Stimulated activated naive CD4-positive, alpha-beta T cell treated with Interleukin-2 at 50 U/mL for 16 hours (primary cell): ENCODE measurements around the gene HEXD.
"Not testable (repeated sequence)": the region's sequence is repeated elsewhere in the genome, so short reads cannot be mapped to it uniquely, and the experiment has no call there.

Experiments used
- DNase-seq: peaks from one replicate; lab custom pipeline; 2025; lab: John Stamatoyannopoulos, UW

Gene HEXD

GRCh38 chr17:82418001-82418986, at the start of gene HEXD, which contains the start of gene OGFOD3:
TSS of gene HEXD (plus strand) at chr17:82418347. CDS start at chr17:82419800, 1,453 bp downstream.
TSS of gene OGFOD3 (minus strand) at chr17:82418586. CDS start at chr17:82418485, 101 bp downstream.
- DNase-seq: peak; percentile 82

DNA sequence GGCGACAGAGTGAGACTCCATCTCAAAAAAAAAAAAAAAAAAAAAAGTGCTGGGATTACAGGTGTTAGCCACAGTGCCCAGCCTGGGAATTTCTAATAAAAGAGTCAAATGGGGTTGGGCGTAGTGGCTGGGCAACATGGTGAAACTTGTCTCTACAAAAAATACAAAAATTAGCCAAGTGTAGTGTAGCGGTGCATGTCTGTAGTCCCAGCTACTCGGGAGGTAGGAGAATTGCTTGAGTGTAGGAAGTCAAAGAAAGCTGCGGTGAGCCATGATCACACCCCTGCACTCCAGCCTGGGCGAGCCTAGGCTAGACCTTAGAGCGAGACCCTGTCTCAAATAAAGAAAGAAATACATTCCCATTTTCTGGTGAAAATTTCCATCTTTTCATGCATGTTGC, 48.9 kb upstream of the HEXD start:
- DNase-seq: no peak

DNA sequence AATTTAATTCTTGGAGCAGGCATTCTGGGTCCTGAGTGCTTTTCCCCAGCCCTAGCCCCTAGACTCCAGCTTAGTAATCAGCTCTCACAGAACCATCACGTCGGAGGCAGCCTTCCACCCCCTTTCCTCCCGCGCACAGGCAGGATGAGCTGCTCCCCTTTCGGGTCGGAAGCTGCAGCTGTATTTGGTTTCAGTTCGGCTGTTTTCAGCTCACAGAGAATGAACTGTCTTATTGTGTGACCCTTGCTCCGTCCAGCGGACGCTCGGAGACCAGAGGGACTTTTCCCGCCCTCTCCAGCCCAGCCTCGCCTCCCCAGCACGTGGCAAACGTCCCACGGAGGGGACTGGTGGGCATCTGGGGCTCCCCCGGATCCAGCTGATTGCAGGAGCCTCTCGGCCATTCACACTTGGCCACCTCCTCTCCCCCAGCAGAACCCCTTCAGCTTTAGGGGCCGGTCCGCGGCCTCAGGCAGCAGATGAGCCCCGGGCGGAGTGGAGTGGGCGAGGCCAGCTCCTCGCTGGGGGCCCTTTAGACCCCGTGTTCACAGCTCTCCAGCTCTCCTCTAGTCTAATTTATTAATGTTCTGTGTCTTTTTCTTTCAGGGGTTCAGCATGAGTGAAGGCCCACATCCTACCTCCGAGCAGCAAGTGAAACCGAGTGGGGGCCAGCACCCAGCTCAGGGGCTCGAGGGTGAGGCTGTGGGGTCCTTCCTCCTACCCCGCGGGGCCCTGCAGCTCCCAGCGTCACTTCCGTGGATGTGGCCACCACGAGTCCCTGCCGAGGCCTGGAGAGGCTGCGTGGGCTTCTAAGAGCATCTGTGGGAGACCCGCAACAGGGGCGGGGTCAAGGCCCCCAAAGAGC, 47.4 kb upstream of the HEXD start:
- peak; percentile 27 for DNase-seq

- no peak for DNase-seq
Measured at GRCh38 chr17:82371333-82372248, 46.6 kb upstream of the HEXD start, which contains the start of gene UTS2R. TSS of gene UTS2R (plus strand) at chr17:82371765. CDS start at chr17:82374325, 2,560 bp downstream.

DNA sequence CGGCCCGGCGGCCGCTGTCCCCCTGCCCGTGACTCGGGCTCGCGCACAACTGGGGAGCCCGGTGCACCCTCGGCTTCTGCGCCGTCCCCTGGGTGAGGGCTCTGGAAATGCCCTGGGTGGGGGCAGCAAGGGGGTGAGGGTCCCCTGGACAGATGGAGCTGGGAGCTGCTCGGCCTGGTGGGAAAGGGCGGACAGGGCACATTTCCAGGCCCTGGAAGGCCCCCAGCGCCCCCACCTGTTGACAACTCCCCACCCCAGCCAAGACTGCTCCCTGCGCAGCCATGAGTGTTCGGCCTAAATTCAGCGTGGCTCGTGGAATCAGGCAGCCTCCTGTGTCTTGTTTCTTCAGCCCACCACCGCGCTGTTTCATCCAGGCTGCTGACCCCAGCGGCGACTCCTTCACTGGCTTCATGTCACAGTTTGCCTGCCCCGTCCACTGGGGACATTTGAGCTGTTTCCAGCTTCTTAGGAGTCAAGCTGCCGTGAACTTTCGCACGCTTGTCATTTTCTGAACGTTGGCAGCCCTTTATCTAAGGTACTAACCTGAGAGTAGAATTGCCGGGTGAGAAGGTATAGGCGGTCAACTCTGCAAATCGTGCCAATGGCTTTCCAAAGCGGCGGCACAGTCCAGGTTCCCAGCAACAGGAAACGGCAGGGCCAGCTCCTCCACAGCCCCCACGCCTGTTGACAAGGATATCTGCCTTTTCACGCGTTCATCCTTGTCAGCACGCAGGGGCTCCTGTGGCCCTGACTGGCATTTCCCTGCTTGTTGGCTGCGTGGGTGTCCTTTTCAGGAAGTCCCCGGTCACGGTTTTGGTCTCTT, 45.7 kb upstream of the HEXD start:
- no peak for DNase-seq

GRCh38 chr17:82373072-82373452, 45.1 kb upstream of the HEXD start:
- DNase-seq: not testable (repeated sequence)

- DNase-seq: no peak
Measured at GRCh38 chr17:82373731-82374625, 44.2 kb upstream of the HEXD start.

- DNase-seq: no peak
Measured at GRCh38 chr17:82374626-82375331, 43.4 kb upstream of the HEXD start.

DNA sequence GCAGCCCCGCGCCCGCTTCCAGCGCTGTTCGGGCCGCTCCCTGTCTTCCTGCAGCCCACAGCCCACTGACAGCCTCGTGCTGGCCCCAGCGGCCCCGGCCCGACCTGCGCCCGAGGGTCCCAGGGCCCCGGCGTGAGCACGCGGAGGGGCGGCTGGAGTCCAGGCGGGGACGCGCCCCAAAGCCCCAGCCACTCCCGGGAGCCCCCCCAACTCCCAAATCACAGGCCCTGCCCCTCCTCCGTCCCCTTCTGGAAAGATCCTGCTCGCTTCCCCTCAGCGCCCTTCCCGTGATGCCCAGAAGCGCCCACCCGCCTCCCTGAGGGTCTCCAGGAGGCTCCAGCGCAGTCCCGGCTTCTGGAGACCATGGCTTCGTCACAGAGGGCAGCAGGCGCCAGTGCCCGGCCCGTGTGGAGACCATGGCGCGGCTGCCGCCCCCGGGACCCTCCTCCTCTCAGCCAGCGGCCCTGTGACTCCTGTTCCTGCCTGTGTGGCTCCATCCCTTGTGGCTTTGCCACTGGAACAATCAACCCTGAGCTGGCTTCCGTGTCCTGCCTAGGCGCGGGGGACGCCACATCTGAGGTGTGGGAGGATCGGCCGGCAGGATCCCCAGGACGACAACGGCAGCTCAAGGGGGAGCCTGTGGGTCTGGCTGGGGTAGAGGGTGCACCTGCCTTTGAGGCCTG, 42.6 kb upstream of the HEXD start:
- DNase-seq: no peak

GRCh38 chr17:82376042-82376730, 42.0 kb upstream of the HEXD start:
- no peak for DNase-seq

- DNase-seq: not testable (repeated sequence)
Measured at GRCh38 chr17:82377294-82377693, 40.9 kb upstream of the HEXD start.

- no peak for DNase-seq
Measured at GRCh38 chr17:82377924-82378740, 40.0 kb upstream of the HEXD start.

DNA sequence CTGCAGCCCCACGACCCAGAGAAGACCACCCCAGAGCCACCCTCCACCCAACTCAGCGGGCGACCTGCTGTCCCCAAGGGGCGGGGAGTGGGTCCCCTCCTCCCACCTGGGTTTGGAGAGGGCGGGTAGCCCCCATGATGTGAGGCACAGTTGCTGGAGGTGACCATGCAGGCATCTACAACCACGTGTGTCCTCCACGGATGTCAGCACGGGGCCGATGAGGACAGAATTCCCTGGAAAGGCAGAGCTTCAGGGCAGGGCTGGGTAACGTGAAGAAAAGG, 39.5 kb upstream of the HEXD start:
- no peak for DNase-seq

DNA sequence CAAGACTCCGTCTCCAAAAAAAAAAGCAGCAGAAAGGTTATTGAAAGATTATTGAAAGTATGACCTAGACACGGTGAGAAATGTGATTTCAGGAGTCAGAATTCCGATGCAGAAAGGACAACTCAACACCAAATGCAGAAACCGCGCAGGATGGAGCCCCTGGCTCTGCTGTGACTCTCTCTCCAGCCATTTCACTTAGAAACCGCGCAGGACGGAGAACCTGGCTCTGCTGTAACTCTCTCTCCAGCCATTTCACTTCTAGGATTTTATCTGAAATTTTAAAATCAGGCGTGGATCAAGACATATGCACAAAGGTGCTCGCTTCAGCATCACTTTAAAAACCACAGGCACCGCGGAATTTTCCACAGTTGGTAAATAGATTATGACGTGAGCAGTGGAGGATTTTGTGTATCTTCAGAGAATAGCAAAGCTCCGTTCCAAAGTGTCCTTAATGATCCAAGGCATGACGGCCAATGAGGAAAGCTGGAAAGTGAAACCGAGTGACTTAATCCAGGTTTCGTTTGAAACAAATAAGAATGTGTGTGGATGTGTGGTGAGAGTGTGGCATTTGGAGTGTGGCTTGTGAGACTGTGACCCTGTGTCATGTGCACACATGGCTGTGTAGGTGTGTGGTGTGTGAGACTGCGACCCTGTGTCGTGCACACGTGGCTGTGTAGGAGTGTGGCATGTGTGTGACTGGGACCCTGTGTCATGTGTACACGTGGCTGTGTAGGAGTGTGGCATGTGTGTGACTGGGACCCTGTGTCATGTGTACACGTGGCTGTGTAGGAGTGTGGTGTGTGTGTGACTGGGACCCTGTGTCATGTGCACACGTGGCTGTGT, 37.1 kb upstream of the HEXD start:
- peak; percentile 41 for DNase-seq

GRCh38 chr17:82381703-82382009, 36.5 kb upstream of the HEXD start:
- not testable (repeated sequence) for DNase-seq
